Progenitor cell of endocrine pancreas (in vitro differentiated cells): Measurements from ENCODE around the gene PAX1. TPM values are rescaled to one million over a fixed set of nuclear protein-coding genes. Genes with fewer than 3 reads are reported as not detected.
A peak's percentile ranks its signal among the peaks of the same experiment; 100 is the strongest.

ENCODE experiments used
- DNase-seq: peaks from one replicate; pipeline ENCODE4 v3.0.0; 2021; ENCODE audit warnings: low spot score; ENCODE audit not compliant: unreplicated experiment
- H3K27ac Mint-ChIP-seq: 2 replicates; pipeline ENCODE4 v1.8.0; 2021; ENCODE audit warnings: mild to moderate bottlenecking, moderate library complexity, mixed read lengths
- H3K27me3 Mint-ChIP-seq: 2 replicates; pipeline ENCODE4 v1.8.0; 2021; ENCODE audit warnings: mixed read lengths
- H3K36me3 Mint-ChIP-seq: 2 replicates; pipeline ENCODE4 v1.8.0; 2022; ENCODE audit warnings: mixed read lengths; ENCODE audit not compliant: insufficient read depth
- H3K4me1 Mint-ChIP-seq: 2 replicates; pipeline ENCODE4 v1.8.0; 2021; ENCODE audit warnings: low read depth, mixed read lengths
- H3K4me3 Mint-ChIP-seq: 2 replicates; pipeline ENCODE4 v1.8.0; 2021; ENCODE audit warnings: low read depth, mild to moderate bottlenecking, moderate library complexity, mixed read lengths
- H3K9me3 Mint-ChIP-seq: 2 replicates; pipeline ENCODE4 v1.8.0; 2021; ENCODE audit warnings: low read depth, mixed read lengths
- total RNA-seq: library from RNA; stranded (reverse); gene quantifications from 2 replicates; pipeline ENCODE4 v1.2.1, GENCODE V29; 2021
- TF ChIP-seq, protein P1 (sequence below): fragments of 200-600 bp; sonication (generic); IDR thresholded peaks from one replicate; pipeline ENCODE4 v1.5.0; 2021; ENCODE audit warnings: antibody characterized with exemption, mild to moderate bottlenecking; ENCODE audit not compliant: unreplicated experiment

The PAX1 gene
- total RNA-seq, 1 donor from 2014 or later: 1.3 TPM

DNA sequence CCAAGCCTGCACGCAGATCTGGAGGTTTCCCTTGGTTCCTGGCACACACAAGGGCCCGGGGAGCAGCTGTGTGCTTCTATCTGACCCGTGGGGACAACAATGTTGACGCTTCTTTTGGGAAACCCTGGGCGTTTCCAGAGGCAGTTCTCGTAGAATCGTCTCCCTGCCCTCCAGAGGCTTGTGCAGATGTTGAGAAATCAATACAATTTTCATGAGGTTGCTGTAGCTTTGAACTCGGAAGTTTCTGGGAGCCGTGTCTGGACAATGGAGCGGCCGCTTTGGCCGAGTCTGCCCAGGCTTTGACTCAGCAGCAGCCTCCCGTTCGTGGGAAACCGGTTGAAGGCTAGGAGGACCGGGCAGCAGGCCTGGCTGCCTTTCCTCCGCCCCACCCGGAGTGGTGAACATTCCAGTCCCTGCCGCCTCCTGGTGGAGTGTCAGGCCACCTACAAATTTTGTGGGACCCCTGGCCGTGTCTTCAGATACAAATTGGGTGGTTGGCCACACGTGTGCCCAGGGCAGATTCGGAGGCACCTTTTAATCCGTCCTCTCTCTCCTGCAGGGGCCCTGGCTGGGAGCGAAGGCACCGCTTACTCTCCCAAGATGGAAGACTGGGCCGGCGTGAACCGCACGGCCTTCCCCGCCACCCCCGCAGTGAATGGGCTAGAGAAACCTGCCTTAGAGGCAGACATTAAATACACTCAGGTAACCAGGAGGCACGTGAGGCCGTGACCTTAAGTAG lies 2.7 kb downstream of the PAX1 start:
- no peak for DNase-seq
- TF ChIP-seq, protein P1, sequence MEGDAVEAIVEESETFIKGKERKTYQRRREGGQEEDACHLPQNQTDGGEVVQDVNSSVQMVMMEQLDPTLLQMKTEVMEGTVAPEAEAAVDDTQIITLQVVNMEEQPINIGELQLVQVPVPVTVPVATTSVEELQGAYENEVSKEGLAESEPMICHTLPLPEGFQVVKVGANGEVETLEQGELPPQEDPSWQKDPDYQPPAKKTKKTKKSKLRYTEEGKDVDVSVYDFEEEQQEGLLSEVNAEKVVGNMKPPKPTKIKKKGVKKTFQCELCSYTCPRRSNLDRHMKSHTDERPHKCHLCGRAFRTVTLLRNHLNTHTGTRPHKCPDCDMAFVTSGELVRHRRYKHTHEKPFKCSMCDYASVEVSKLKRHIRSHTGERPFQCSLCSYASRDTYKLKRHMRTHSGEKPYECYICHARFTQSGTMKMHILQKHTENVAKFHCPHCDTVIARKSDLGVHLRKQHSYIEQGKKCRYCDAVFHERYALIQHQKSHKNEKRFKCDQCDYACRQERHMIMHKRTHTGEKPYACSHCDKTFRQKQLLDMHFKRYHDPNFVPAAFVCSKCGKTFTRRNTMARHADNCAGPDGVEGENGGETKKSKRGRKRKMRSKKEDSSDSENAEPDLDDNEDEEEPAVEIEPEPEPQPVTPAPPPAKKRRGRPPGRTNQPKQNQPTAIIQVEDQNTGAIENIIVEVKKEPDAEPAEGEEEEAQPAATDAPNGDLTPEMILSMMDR: no peak
- no peaks in the 10 kb centered on the region for H3K9me3 Mint-ChIP-seq
- peak overlapping the region; percentile 9 for H3K4me3 Mint-ChIP-seq
- no peaks in the 10 kb centered on the region for H3K36me3 Mint-ChIP-seq
- no peak overlapping the region for H3K27ac Mint-ChIP-seq
- peaks cover 12% of the 10 kb centered on the region for H3K4me1 Mint-ChIP-seq
- peaks cover 95% of the 10 kb centered on the region for H3K27me3 Mint-ChIP-seq

DNA sequence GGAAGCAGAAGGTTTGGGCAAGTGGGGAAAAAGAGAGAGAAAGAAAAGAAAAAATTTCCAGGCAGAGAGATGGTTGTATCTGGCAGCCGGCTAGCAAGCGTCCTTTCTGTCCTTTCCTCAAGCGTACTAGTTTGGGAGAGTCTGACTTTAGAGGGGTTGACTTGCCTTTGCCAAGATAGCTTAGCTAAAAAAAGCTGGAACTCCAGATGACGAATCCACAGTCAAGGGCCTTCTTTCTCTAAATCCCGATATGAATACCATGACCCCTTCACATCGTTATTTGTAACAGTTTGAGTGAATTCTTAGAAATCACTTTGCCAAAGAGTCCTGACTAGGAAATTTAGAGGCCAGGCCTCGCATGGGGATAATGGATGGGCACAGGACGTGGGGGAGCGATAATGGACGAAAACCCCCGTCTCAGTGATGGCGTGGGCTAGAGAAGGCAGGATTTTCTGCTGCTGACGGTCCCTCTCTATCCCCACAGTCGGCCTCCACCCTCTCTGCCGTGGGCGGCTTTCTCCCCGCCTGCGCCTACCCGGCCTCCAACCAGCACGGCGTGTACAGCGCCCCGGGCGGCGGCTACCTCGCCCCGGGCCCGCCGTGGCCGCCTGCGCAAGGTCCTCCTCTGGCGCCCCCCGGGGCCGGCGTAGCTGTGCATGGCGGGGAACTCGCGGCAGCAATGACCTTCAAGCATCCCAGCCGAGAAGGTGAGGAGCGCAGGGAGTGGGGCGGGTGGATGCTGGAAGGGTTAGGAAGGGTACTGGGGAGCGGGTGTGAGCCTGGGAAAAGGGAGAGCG lies 3.5 kb downstream of the PAX1 start:
- Mint-ChIP-seq H3K9me3 (no peaks in the 10 kb centered on the region), H3K4me3 (peak overlapping the region; percentile 9), H3K27me3 (peaks cover 95% of the 10 kb centered on the region), H3K4me1 (peaks cover 8% of the 10 kb centered on the region), H3K36me3 (no peaks in the 10 kb centered on the region), H3K27ac (no peak overlapping the region)
- no peak for DNase-seq
- TF ChIP-seq, protein P1: peak; percentile 18

DNA sequence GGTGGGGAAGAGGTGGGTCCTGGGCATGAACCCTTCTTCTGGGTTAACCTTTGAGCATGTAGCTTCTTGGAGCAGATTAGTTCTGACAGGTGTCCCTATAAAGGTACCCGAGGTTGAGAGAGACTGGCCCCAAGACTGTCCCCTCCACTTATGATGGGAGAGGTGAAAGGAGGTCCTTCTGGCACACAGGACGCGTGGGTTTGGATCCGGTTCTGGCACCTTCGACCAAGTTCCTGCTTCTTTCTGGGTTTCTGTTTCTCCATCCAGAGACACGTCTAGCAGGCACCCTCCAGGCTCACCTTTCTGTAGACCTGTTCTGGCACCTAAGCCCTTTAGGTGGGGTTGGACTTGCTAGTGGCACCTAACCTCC lies 4.1 kb downstream of the PAX1 start:
- no peaks in the 10 kb centered on the region for H3K9me3 Mint-ChIP-seq
- peaks cover 95% of the 10 kb centered on the region for H3K27me3 Mint-ChIP-seq
- no peak overlapping the region for H3K4me3 Mint-ChIP-seq
- DNase-seq: no peak
- H3K27ac Mint-ChIP-seq: no peak overlapping the region
- TF ChIP-seq, protein P1: no peak
- H3K36me3 Mint-ChIP-seq: no peaks in the 10 kb centered on the region
- peaks cover 5% of the 10 kb centered on the region for H3K4me1 Mint-ChIP-seq

DNA sequence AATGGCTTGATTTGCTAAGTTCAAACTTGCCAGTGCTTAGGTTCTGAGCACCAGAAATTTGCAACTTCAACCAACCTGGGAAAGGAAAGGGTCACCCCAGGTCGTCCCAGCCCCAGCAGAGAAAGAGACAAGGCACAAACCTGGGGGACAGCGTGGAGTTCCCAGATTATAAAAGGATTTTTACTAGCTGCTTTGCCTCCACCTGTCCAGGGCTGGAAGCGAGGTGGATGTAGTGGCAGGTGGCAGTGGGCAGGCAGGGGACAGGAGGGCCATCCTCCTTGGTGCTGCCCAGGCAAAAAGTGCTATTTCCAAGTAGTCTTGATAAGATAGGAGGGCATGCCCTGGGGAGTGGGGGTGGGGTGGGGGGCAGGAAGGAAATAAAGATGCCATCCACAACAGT lies 4.9 kb downstream of the PAX1 start:
- Mint-ChIP-seq H3K4me1 (peaks cover 1% of the 10 kb centered on the region), H3K36me3 (no peaks in the 10 kb centered on the region), H3K4me3 (no peak overlapping the region), H3K9me3 (no peaks in the 10 kb centered on the region), H3K27ac (no peak overlapping the region), H3K27me3 (peaks cover 95% of the 10 kb centered on the region)
- TF ChIP-seq, protein P1: no peak
- DNase-seq: no peak

DNA sequence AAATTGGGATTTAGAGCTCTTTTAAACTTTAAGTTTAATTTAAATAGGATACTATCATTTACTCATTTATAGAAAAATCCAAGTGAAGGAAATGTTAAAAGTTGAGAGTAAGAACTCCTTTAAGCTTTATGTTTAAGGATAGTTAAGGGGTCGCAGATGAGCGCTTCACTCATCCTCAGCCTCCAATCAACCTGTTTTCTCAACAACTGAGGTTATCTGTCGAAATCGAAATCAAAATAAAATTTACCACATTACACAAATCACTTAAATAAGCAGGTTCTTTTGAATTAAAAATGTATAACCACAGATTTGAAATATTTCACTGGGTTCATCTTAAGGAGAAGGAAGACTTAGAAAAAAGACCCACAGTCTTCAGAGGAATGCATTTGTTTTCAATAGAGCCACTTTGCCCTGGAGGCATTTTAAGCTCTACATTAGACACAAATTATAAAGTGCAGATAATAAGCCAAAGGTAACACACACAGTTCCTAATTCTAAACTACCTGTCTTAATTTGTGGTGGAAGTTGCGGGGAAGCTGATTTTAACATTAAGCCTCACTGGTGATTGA lies 5.5 kb downstream of the PAX1 start:
- Mint-ChIP-seq H3K36me3 (no peaks in the 10 kb centered on the region), H3K4me3 (no peak overlapping the region), H3K4me1 (peaks cover 1% of the 10 kb centered on the region), H3K27ac (no peak overlapping the region), H3K27me3 (peaks cover 99% of the 10 kb centered on the region), H3K9me3 (no peaks in the 10 kb centered on the region)
- DNase-seq: no peak
- TF ChIP-seq, protein P1: no peak
